ENCODE data around the gene COQ7.

The COQ7 gene

DNA sequence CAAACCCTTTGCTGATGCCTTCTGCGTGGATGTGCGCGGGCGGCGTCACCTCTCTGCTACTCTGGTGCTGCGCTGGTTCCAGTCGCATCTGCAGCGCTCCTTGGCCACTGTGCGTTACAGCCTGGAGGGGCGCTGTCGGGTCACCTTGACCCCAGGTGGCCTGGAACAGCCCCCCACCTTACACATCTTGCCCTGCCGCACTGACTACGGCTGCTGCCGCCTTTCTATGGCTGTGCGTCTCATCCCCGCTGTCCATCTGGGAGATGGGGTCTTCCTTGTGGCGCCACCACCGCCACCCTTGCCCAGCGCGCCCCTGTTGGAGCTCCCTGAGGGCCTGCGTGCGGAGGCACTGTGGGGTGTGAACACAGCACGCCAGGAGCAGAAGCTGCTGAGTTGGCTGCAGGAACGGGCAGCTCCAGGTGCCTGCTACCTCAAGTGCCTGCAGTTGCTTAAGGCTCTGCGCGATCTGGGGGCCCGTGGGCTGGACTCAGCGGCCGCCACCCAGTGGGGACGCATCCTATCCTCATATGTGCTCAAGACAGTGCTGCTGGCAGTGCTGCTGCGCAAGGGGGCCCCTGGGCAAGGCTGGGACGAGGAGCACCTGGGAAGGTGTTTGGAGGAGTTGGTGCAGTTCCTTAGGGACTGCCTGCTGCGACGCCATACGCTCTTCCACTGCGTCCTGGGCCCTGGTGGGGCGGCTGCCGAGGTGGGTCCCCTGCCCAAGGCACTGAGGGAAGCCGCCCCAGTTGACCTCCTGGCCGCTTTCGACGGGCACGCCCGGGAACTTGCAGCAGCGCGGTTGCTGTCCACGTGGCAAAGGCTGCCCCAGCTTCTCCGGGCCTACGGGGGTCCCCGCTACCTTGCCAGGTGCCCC, 48.0 kb downstream of the COQ7 start:
- peaks cover 35% of the 10 kb centered on the region for H3K4me1 Mint-ChIP-seq
- H3K36me3 Mint-ChIP-seq: peaks cover 4% of the 10 kb centered on the region
- no peak overlapping the region for H3K27ac Mint-ChIP-seq

DNA sequence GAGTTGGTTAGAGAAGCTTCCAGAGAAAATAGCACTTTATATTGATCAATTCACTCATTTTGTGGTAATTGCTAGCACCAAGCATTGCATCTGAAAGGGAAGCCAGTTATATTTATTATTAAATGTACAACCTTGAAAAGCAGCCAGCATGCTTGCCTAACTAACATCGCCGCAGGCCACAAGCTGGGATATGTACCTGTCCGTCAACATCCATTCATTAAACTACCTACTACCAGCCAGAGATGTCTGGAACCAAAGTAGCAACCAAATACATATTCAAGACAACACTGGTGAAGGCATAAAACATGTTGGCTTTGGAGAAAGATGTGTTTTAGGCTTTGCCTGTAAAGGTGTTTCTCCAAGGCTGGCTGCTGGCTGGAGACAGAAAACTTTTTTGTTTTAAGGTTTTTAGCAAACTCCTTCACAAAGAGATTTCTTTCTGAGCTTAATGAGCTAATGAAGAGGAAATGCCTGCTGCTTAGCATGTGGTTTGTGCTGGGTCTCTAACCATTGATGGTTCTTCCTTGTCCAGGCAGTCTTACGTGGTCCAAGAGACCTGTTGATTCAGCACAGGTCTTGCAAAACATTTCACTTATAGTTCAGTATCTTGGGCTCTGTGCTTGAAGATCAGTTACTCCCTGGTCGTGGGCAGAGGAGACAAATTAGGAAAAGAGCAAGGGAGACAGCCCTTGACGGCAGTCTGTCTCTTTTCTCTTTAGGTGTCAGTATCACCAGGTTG, 49.5 kb downstream of the COQ7 start:
- ATAC-seq (no peak), DNase-seq (ENCODE audit: low spot score in 2 of 2) (no peak)
- H3K4me3 Mint-ChIP-seq: peak overlapping the region; percentile 70
- H3K9me3 Mint-ChIP-seq: no peaks in the 10 kb centered on the region
- peaks cover 4% of the 10 kb centered on the region for H3K36me3 Mint-ChIP-seq
- peak overlapping the region; percentile 89 for H3K27ac Mint-ChIP-seq
- peaks cover 35% of the 10 kb centered on the region for H3K4me1 Mint-ChIP-seq

More for the DNA sequence above, 48.0 kb downstream of the COQ7 start:
- DNase-seq (ENCODE audit: low spot score in 2 of 2) (no peak), ATAC-seq (no peak)
- H3K4me3 Mint-ChIP-seq: peak overlapping the region; percentile 71
- H3K9me3 Mint-ChIP-seq: no peaks in the 10 kb centered on the region

DNA sequence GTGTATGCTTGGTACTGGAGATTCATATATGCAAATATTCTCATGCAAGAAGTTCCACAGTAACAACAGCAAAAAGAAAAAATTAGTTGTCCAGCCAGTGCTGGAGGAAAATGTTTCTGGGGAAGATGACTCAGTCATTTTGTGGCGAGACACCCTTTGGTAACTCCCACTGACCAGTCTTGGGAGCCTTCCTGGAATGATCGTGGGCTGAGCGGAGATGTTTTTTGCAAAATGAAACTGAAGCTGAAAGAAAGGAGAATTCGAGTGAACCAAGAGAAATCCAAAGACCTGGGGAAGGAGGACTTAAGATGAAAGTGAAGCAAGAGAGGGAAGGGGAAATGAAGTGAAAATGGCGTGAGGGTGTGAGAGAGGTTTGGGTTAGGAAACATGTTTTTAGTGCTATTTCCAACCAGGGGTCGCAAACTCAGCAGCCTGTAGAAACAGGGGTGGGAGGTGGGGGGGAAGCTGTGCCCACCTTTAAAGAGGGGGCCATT, 51.6 kb downstream of the COQ7 start:
- DNase-seq (ENCODE audit: low spot score in 2 of 2) (peak in 1 of 2 donors; percentile 72), ATAC-seq (peak; percentile 42)
- Mint-ChIP-seq H3K9me3 (no peaks in the 10 kb centered on the region), H3K27ac (peak overlapping the region; percentile 87), H3K4me1 (peaks cover 31% of the 10 kb centered on the region), H3K36me3 (peaks cover 4% of the 10 kb centered on the region), H3K4me3 (peak overlapping the region; percentile 70)

DNA sequence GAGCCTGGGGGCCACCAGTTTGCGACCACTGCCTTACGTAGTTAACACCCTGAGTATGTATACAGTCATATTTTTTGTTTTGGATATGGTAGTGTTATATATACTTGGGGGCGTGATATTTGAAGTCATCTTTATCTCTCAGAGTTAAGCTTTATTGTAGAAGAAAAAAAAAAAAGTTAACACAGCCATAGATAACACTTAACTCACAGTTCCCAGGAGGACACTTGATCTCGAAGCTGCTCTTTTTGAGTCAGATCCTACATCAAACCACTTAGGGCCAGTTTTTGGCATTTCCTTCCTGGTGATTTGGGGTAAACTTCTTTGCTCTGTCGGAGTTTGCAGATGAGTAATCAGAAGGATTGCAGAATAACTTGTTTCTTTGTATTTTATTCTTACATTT, 52.1 kb downstream of the COQ7 start:
- ATAC-seq (peak; percentile 83), DNase-seq (ENCODE audit: low spot score in 2 of 2) (no peak)
- Mint-ChIP-seq H3K36me3 (peaks cover 4% of the 10 kb centered on the region), H3K4me3 (peak overlapping the region; percentile 70), H3K4me1 (peaks cover 31% of the 10 kb centered on the region), H3K9me3 (no peaks in the 10 kb centered on the region), H3K27ac (peak overlapping the region; percentile 87)

DNA sequence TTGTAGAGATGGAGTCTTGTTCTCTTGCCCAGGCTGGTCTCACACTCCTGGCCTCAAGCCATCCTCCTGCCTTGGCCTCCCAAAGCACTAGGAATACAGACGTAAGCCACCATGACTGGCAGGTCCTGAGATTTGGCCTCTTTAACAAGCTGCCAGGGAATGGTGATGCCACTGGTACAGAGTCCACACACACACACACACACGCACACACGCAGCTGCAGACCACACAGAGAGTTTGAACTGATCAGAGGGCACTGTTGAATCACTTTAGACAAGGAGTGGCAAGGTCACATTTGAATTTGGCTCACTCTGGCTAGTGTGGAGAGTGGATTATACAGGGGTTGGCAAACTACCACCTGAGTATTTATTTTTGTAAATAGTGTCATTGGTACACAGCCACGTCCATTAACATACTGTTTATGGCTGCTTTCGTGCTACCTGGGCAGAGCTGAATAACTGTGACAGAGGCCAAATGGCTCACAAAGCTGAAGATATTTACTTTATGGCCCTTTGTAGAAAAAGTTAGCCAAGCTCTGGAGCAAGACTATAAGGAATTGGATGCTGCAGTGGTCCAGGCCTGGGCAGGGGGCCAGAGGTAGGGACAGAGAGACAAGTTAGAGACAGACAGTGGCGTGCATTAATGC, 56.2 kb downstream of the COQ7 start:
- H3K4me3 Mint-ChIP-seq: no peak overlapping the region
- H3K4me1 Mint-ChIP-seq: peaks cover 29% of the 10 kb centered on the region
- H3K9me3 Mint-ChIP-seq: no peaks in the 10 kb centered on the region
- DNase-seq (ENCODE audit: low spot score in 2 of 2) (no peak), ATAC-seq (no peak)
- no peak overlapping the region for H3K27ac Mint-ChIP-seq
- H3K36me3 Mint-ChIP-seq: peaks cover 4% of the 10 kb centered on the region

DNA sequence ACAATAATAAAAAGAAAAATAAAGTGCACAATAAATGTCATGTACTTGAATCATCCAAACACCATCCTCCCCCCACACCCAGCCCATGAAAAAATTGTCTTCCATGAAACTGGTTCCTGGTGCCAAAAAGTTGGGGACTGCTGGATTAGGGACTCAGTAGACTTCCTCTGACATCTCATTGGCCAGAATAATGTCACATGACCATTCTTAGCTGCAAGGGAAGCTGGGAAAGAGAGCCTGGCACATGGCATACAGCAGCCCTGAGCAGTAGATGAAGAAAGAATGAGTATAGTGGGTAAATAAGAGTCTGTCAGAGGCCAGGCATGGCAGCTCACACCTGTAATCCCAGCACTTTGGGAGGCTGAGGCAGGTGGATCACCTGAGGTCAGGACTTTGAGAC, 58.9 kb downstream of the COQ7 start:
- Mint-ChIP-seq H3K9me3 (no peaks in the 10 kb centered on the region), H3K36me3 (no peaks in the 10 kb centered on the region), H3K27ac (no peak overlapping the region), H3K4me1 (peaks cover 48% of the 10 kb centered on the region), H3K4me3 (no peak overlapping the region)
- DNase-seq (ENCODE audit: low spot score in 2 of 2) (no peak), ATAC-seq (no peak)

DNA sequence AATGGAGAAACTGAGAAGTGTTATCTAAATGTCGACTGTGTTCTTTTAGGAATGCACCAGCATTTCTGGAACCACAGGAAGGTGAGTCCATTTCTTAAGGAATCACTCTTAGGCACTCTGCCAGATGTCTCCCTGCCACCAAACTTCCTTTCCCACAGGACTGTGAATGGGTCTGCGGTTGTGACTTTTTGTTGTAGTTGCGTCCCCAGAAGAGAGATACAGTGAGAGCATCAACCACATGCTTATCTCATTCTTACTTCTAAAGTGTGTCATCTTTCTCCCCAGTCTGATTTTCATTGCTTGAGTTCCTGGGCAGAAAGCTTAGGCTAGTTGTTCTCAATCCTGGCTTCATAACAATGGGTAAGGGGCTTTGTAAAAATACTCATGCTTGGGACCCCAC, 59.8 kb downstream of the COQ7 start:
- Mint-ChIP-seq H3K4me1 (peaks cover 51% of the 10 kb centered on the region), H3K36me3 (no peaks in the 10 kb centered on the region), H3K9me3 (no peaks in the 10 kb centered on the region), H3K27ac (peak overlapping the region; percentile 85), H3K4me3 (peak overlapping the region; percentile 52)
- ATAC-seq (peak; percentile 87), DNase-seq (ENCODE audit: low spot score in 2 of 2) (peak in 1 of 2 donors; percentile 63)

DNA sequence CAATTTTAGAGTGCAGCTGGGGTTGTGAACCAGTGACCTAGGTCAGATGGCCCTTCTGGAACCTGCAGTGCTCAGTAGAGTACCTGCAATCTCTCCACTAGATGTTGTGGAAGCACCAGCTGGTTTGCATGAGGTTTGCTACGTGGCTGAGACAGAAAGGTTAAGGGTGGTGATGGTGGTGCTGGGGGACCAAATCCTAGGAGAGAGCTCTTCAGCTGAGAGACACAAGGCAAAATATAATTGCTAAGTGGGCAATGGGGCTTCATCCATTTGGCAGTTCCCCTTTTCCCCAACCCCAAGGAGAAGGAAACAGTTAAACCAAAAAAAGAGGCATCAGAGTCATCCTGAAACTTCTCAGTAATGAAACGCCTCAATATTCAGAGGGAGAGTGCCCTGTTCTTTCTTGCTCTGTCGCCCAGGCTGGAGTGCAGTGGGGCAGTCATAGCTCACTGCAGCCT, 60.3 kb downstream of the COQ7 start:
- ATAC-seq (peak; percentile 67), DNase-seq (ENCODE audit: low spot score in 2 of 2) (peak in 1 of 2 donors; percentile 58)
- Mint-ChIP-seq H3K27ac (peak overlapping the region; percentile 85), H3K4me3 (peak overlapping the region; percentile 52), H3K9me3 (no peaks in the 10 kb centered on the region), H3K36me3 (no peaks in the 10 kb centered on the region), H3K4me1 (peaks cover 47% of the 10 kb centered on the region)

DNA sequence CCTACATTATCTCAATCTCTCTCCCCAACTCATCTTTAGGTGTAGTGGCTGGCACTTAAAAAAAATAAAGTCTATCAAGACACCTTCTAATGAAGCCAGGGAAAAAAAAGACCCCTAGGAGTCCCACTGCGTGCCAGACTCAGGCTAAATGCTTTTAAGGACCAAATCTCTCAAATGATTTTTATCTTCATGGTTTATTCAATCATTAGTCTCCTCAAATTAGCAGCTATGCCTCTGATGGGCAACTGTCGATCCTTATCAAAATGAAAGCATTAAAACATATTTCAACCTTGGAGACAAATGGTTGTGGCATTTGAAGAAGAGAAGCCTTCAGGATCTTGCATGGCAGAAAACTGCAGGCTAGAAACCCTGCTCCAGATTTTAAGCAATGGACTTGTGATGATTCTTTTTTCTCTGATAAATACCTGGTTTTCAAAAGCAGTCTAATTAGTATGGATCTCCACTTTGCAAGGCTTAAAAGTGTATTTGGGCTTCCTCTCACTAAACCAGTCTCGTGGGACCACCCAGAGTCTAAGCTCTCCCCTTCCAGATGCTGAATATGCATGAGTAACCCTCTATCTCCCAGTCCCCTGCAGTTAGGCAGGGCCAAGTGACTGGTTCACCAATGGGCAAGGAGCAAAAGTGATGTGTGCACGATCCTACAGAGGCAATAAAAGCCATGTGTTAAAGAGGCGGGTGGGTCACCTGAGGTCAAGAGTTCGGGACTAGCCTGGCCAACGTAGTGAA, 61.2 kb downstream of the COQ7 start:
- no peak for ATAC-seq
- H3K36me3 Mint-ChIP-seq: no peaks in the 10 kb centered on the region
- H3K27ac Mint-ChIP-seq: no peak overlapping the region
- no peak for DNase-seq (ENCODE audit: low spot score in 2 of 2)
- H3K4me1 Mint-ChIP-seq: peaks cover 45% of the 10 kb centered on the region
- no peak overlapping the region for H3K4me3 Mint-ChIP-seq
- no peaks in the 10 kb centered on the region for H3K9me3 Mint-ChIP-seq

All from stimulated activated effector memory CD8-positive, alpha-beta T cell treated with anti-CD3 and anti-CD28 coated beads, Interleukin-12 subunit alpha, Interleukin-12 subunit beta, amount 100 ng/mL, for 72 hours (primary cell).